ENCODE results near the gene CAND2.
"Not testable (repeated sequence)": the region's sequence is repeated elsewhere in the genome, so short reads cannot be mapped to it uniquely, and the experiment has no call there.

Gene CAND2

GRCh38 chr3:12772462-12772861, 24.0 kb upstream of the CAND2 start:
- no peak for DNase-seq

- DNase-seq: no peak
Observed at GRCh38 chr3:12773030-12773709, 23.3 kb upstream of the CAND2 start.

- DNase-seq: no peak
Observed at GRCh38 chr3:12773710-12774086, 22.8 kb upstream of the CAND2 start.

GRCh38 chr3:12774619-12775018, 21.9 kb upstream of the CAND2 start:
- DNase-seq: no peak

- no peak for DNase-seq
Observed at GRCh38 chr3:12775226-12775625, 21.3 kb upstream of the CAND2 start.

GRCh38 chr3:12775970-12776369, 20.5 kb upstream of the CAND2 start:
- not testable (repeated sequence) for DNase-seq

- DNase-seq: no peak
Observed at GRCh38 chr3:12777171-12777570, 19.3 kb upstream of the CAND2 start.

GRCh38 chr3:12780751-12781150, 15.7 kb upstream of the CAND2 start:
- no peak for DNase-seq

GRCh38 chr3:12782172-12782815, 14.2 kb upstream of the CAND2 start:
- DNase-seq: peak; percentile 8

- no peak for DNase-seq
Observed at GRCh38 chr3:12785096-12785495, 11.4 kb upstream of the CAND2 start.

- peak; percentile 46 for DNase-seq
Observed at GRCh38 chr3:12787346-12787745, 9.1 kb upstream of the CAND2 start.

- not testable (repeated sequence) for DNase-seq
Observed at GRCh38 chr3:12787967-12788690, 8.4 kb upstream of the CAND2 start.

GRCh38 chr3:12791430-12791829, 5.0 kb upstream of the CAND2 start:
- peak; percentile 23 for DNase-seq

- no peak for DNase-seq
Observed at GRCh38 chr3:12793701-12794100, 2.8 kb upstream of the CAND2 start.

- no peak for DNase-seq
Observed at GRCh38 chr3:12797124-12797891, 828 bp downstream of the CAND2 start.

GRCh38 chr3:12797892-12798558, 1.5 kb downstream of the CAND2 start:
- no peak for DNase-seq

GRCh38 chr3:12798559-12799179, 2.2 kb downstream of the CAND2 start:
- no peak for DNase-seq

- DNase-seq: no peak
Observed at GRCh38 chr3:12799525-12800440, 3.3 kb downstream of the CAND2 start.

- DNase-seq: no peak
Observed at GRCh38 chr3:12803371-12803770, 6.9 kb downstream of the CAND2 start.

- no peak for DNase-seq
Observed at GRCh38 chr3:12807066-12807465, 10.6 kb downstream of the CAND2 start.
